HG03060 (cell line): ENCODE results near the gene ARL6IP6.

Experiments used
- ATAC-seq: cut with Tn5 transposase; IDR thresholded peaks from one replicate; pipeline ENCODE4 v1.9.1; 2021; ENCODE audit warnings: low read depth, moderate number of reproducible peaks; ENCODE audit not compliant: unreplicated experiment

ARL6IP6 gene

GRCh38 chr2:152792974-152793373 is 74.6 kb downstream of the ARL6IP6 start:
- ATAC-seq: no peak

- ATAC-seq: no peak
These were observed 78.5 kb downstream of the ARL6IP6 start for GRCh38 chr2:152796941-152797340.

- ATAC-seq: no peak
These were observed 86.4 kb downstream of the ARL6IP6 start for GRCh38 chr2:152804687-152805408.

- ATAC-seq: no peak
These were observed 93.5 kb downstream of the ARL6IP6 start for GRCh38 chr2:152811916-152812315.
